ENCODE measurements around the gene ZIC2. TPM values are rescaled to one million over a fixed set of nuclear protein-coding genes. Genes with fewer than 3 reads are reported as not detected.
"Not testable (repeated sequence)": the region's sequence is repeated elsewhere in the genome, so short reads cannot be mapped to it uniquely, and the experiment has no call there.

Gene ZIC2
- total RNA-seq, 1 experiment from 2014 or later, result not detected

DNA sequence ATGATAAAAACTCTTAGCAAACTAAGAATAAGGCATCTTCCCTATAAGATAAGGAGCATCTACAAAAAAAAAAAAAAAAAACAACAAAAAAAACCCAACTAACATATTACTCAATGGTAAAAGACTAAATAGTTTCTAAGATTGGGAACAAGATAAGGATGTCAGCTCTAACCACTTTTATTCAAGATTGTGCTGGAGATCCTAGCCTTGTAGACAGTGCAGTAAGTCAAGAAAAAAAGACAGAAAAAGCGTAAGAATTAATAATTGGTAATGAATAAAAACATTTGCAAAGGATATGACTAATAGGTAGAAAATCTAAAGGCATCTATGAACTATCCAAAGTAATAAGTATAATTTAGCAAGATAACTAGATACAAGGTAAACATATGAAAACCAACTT, 33.0 kb downstream of the ZIC2 start:
- no peak for DNase-seq (ENCODE audit: low read depth)

DNA sequence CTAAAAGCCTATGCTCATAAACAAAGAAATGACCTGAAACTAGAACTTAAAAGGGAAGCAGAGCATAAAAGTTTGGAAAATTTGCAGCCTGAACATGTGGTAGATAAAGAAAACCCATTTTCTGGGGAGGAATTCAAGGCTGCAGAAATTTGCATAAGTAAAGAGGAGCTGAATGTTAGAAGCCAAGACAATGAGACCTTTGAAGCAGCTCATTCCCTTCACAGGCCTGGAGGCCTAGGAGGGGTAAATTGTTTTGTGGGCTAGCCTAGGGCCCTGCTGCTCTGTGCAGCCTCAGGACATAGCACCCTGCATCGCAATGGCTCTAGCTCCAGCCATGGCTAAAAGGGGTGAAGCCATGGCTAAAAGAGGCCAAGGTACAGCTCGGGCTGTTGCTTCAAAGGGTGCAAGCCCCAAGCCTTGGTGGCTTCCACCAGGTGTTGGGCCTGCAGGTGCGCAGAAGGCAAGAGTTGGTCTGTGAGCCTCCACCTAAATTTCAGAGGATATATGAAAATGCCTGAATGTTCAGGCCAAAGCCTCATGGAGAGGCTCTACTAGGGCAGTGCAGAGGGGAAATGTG, 38.3 kb downstream of the ZIC2 start:
- DNase-seq (ENCODE audit: low read depth), result no peak

DNA sequence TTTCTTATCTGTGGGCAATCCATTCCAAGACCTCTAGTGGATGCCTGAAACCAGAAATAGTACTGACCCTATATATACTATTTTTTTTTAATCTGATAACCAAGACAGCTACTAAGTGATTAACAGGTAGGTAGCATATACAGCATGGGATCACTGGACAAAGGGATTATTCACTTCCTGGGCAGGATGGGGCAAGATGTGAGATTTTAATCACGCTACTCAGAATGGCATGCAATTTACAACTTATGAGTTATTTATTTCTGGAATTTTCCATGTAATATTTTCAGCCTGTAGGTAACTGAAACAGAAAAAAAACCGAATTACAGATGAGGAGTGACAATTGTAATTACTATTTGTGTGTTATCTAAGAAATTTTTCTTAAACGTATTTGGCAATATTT, 41.2 kb downstream of the ZIC2 start:
- no peak for DNase-seq (ENCODE audit: low read depth)

DNA sequence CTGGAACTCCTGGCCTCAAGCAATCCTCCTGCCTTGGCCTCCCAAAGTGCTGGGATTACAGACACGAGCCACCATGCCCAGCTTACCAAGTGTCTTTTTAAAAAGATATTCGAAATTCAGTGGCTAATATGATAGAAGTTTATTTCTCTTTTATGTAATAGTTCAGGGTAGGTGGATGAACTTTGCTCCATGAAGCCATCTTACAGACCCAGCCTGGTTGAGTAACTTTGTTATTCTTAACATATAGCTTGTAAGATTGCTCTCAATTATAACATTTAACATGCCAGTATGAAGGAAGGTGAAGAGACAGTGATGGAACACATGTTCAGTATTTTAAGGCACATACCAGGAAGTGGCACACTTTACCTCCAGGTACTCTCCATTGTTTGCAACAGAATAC, 42.4 kb downstream of the ZIC2 start:
- DNase-seq (ENCODE audit: low read depth), result no peak

DNA sequence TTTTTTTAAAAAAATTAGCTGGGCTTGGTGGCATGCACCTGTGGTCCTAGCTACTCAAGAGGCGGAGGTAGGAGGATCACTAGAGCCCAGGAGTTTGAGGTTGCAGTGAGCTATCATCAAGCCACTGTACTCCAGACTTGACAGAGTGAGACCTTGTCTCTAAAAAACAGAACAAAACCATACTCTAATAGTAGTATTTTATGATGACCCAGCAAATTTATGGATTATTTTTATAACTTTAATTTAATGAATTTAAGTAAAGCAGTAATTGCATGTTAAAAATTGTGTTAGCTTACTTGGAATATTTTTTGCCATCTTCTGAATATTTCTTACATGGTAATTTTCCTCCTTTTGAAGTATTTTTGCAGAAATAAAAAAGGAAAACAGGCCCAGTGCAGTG, 48.3 kb downstream of the ZIC2 start:
- DNase-seq (ENCODE audit: low read depth), result no peak

DNA sequence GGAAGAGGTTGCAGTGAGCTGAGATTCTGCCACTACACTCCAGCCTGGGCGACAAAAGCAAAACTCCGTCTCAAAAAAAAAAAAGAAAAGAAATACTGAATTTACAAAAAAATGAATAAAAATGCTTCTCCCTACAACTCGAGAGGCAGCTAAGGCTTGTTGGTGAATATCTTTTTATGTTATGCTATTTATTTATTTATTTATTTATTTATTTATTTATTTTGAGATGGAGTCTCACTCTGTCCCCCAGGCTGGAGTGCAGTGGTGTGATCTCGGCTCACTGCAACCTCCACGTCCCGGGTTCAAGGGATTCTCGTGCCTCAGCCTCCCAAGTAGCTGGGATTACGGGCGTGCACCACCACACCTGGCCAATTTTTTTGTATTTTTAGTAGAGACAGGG, 51.1 kb downstream of the ZIC2 start:
- DNase-seq (ENCODE audit: low read depth), result not testable (repeated sequence)

DNA sequence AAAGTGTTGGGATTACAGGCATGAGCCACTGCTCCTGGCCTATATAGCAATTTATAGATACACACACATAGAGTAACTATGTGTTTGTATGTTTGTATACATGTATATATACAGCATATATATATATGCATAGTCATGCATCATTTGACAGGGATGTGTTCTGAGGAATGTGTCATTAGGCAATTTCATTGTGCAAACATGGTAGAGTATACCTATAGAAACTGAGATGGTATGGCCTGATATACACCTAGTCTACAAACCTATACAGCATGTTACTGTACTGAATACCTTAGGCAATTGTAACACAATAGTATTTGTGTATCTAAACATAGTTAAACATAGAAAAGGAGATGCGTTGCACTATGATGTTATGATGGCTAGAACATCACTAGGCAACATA, 54.4 kb downstream of the ZIC2 start:
- no peak for DNase-seq (ENCODE audit: low read depth)

Other genes with a start within 250 kb of the ZIC2 start
- not detected in 2 replicates for gene ZIC5, start 10.0 kb upstream of the ZIC2 start, total RNA-seq (2014; rRNA removed)
- gene PCCA, start 107.3 kb downstream of the ZIC2 start, total RNA-seq (2014; rRNA removed), result 7.9 and 10.5 TPM in 2 replicates

Measured in LHCN-M2 (cell line).